ENCODE data around the gene CCDC171.
A peak's percentile ranks its signal among the peaks of the same experiment; 100 is the strongest.
"Not testable (repeated sequence)": the region's sequence is repeated elsewhere in the genome, so short reads cannot be mapped to it uniquely, and the experiment has no call there.

CCDC171 gene

DNA sequence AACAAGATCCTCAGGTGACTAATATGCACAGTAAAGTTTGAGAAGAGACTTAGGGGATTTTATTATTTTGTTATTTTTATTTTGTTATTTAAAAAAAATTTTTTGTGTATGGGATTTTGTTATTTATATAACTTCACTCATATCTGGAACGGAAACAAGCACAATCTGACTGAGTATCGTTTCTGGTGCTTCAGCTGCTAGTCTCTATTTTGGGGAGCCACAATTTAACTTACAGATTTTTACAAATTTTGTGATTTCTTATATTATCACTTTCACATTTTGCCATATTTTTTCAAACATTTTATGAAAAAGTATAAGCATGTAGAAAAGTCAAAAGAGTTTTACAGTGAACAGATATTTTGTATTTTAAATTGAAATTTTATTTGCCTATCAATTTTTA lies 208.7 kb downstream of the CCDC171 start:
- no peak for DNase-seq (ENCODE audit: low read depth in 2 of 2)

DNA sequence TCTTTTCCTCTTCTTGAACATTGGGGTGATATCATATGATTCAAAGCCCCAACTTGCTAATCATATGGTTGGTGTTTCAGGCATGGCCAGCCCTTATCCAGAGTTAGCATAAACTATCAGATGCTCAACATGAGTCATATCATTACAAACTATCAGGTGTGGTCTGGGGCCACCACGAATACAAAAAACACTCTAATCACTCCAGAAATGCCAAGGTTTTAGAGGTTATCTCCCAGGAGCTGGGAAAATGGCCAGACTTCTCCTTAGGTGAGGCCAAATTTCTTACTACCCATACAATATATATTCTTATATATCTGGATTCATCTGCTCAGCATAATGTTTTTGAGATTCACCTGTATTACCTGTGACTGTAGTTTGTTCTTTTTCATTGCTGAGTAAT lies 210.5 kb downstream of the CCDC171 start:
- no peak for DNase-seq (ENCODE audit: low read depth in 2 of 2)

DNA sequence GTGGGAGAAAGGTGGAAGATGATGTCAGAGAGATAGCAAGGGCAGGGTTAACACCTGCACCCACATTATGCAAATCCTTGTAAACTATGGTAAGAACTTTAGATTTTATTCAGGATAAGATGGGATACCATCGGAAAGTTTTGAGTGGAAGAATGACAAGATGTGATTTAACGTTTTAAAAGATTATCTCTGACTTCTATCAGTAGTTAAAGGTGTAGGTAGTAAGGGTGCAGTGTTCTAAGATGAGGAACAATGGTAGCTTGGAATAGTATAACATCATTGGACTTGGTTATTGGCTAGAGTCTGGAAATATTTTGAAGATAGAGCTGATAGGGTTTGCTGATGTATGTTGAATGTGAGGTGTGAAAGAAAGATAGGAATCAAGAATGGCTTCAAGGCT lies 211.3 kb downstream of the CCDC171 start:
- no peak for DNase-seq (ENCODE audit: low read depth in 2 of 2)

DNA sequence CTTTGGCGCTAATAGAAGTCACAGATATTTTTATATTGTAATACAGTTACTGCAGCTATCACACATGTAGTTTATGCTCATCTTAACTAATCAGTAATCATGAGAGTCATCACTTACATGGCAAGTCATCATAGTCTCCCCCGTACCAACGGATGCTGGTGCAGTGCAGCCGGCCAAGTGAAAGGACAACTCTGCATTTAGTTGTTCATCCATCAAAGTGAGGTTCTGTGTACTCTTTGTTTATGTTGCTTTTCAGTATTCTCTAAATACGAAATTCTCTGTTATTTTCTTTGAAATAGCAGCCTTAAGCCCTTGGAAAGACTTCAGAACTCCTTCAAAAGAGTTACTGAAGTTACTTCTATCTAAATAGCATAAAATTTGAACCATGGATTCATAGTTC lies 216.7 kb downstream of the CCDC171 start:
- no peak for DNase-seq (ENCODE audit: low read depth in 2 of 2)

DNA sequence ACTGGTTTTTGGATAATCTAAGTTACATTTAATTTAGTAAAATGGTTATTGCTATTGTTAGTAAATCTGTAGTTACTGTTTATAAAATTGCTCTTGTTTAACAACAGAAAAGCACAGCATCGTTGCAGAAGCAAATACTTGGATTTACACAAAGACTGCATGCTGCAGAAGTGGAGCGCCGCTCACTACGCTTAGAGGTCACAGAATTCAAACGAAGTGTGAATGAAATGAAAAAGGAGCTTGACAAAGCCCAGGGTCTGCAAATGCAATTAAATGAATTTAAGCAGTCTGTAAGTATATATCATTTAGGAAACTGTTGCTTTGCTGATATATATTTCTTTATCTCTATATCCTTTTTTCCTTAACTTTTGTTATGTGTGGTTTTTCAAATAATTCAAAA lies 226.0 kb downstream of the CCDC171 start:
- no peak for DNase-seq (ENCODE audit: low read depth in 2 of 2)

DNA sequence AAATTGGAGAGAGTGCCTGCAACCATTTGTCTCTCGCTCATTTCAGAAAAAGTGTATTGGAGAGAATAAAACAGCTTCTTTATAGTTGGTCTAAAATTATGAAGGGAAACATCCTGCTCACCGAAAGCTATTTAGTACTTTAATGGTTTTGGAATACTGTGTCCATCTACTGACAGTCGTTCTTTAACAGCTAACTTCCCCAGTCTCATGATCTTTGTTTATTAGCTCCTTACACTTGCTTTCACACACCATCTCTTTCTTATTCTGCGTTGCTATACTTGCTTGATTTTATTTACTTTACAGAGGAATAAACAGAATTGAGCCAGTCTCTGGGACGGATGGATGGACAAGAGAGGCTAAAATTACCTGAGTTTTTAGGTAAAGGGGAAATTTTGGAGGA lies 229.3 kb downstream of the CCDC171 start:
- no peak for DNase-seq (ENCODE audit: low read depth in 2 of 2)

DNA sequence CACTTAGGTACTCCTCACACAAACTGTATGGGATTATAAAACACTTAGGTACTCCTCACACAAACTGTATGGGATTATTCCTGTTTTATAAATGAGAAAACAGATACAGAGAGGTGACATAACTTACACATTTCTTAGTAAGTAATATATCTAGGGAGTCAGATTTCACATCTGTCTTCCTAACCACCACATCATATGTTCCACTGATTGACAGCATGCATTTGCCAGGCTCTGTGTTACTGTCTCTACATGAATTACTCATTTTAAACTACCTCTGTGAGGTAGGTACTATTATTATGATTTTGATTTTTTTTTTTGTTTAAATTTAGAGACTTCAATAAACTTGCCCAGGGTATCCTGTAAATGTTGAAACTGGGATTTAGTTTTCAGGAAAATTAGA lies 232.7 kb downstream of the CCDC171 start:
- no peak for DNase-seq (ENCODE audit: low read depth in 2 of 2)

DNA sequence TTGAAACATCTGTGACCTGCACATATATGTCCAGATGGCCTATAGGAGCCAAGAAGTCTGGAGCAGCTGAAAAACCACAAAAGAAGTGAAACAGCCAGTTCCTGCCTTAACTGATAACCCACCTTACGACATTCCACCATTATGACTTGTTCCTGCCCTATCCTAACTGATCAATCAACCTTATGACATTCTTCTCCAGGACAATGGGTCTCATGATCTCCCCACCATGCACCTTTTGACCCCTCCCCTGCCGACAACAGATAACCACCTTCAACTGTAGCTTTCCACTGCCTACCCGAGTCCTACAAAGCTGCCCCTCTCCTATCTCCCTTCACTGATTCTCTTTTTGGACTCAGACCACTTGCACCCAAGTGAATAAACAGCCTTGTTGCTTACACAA lies 233.8 kb downstream of the CCDC171 start:
- DNase-seq (ENCODE audit: low read depth in 2 of 2) = no peak

DNA sequence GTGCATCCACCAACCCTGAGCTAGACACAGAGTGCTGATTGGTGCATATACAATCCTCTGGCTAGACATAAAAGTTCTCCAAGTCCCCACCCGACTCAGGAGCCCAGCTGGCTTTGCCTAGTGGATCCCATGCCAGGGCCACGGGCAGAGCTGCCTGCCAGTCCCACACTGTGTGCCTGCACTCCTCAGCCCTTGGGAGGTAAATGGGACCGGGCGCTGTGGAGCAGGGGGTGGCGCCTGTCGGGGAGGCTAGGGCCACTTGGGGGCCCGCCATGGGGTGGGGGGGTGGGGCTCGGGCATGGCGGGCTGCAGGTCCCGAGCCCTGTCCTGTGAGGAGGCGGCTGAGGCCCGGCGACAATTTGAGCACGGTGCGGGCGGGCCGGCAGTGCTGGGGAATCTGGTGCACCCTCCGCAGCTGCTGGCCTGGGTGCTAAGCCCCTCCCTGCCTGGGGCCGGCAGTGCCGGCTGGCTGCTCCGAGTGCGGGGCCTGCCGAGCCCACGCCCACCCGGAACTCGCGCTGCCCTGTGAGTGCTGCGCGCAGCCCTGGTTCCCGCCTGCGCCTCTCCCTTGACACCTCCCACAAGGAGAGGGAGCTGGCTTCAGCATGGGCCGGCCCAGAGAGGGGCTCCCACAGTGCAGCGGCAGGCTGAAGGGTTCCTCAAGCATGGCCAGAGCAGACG lies 257.5 kb downstream of the CCDC171 start:
- not testable (repeated sequence) for DNase-seq (ENCODE audit: low read depth in 2 of 2)

DNA sequence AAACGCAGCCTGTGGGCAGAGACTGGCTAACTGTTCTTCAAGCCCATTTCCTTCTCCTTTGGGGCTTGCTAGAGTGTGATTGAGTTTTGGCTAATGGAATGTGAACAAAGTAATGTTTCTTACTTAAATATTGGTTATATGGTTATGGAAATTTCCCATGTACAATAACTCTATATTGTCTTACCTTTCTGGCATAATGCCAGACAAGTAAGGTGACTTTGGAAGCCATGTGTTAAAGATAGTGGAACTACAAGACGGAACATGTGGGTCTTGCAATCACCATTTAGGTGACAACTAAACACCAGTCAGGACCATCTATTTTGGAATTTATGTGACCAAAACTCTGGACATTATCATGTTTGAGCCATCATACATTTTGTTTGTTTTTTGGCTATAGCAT lies 260.2 kb downstream of the CCDC171 start:
- DNase-seq (ENCODE audit: low read depth in 2 of 2) = no peak

DNA sequence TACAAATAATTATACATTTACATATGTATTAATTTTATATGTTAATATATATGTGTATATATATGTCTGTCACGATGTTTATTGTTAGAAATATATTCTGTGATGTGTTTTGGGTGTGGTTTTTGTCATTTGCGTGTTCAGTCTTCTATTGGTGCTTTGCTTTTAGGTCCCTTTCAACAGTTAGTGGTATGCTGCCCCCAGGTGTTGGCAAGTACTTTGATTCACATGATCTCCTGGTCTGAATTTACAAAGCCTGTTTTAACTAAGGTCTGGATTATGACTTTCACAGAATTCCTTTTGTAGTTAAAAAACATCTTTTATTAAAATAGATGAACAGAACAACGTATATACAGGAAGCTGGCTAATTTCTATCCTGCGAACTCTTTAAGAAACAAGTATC lies 271.5 kb downstream of the CCDC171 start:
- DNase-seq (ENCODE audit: low read depth in 2 of 2) = no peak

DNA sequence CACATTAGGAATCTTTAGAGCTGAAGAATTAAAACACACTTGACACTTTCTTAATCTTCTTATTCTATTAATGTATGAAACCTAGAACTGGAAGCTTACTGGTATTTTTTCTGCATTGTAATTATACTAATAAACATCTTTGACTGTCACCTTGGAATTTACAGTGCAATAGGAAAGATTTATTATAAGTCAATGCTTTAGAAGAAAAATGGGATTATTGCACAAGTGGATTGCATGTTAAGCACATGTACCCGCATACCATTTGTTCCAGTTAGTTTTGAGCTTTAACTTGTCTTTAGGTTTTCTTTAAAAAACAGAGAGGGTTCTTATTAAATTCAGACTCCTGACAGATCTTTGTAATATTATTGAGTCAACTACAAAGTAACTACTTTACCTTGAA lies 278.5 kb downstream of the CCDC171 start:
- no peak for DNase-seq (ENCODE audit: low read depth in 2 of 2)

DNA sequence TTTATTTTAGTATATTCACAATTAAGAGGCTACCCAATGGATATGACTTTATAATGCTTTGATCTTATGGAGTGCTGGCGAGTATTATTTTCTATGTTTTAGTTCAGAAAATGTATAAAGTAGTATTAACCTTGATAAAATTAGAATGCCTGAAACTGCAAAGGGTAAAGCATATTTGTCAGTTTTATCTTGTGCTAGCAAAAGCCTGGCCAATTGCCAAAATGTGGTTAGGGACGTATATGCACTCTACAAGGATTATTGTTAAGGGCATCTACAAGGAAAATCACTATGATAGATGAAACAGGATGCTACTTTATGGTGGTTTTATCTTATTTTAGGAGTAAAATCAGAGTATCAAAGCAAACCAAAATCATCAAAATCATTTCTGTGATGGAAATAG lies 281.7 kb downstream of the CCDC171 start:
- no peak for DNase-seq (ENCODE audit: low read depth in 2 of 2)

DNA sequence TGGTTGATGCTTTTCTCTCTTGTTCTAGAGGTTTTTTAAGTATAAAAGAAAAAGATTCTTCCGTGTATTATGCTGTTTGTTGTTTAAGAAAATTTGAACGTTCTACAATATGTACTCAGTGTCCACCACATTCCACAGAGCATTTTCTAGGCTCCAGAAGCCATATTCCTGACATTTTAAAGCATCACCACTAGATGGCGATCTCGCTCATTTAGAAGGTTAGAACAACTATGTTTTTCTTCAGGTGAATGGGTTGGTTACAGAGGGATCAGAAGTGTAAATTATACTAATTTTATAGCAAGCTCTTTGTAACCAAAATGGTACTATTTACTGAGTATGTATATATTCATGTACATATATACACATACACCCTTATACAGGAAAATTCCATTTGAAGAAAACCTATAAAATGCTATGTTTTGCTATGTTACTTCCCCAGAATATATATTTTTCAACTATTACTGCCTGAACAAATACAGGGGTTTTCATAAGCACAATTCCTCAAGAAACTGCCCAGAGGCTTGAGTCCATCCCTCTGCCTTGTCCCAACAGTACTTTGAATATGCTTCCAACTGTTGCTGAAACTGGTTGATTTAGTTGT lies 284.3 kb downstream of the CCDC171 start:
- peak; percentile 1 to 14 for DNase-seq (ENCODE audit: low read depth in 2 of 2)

DNA sequence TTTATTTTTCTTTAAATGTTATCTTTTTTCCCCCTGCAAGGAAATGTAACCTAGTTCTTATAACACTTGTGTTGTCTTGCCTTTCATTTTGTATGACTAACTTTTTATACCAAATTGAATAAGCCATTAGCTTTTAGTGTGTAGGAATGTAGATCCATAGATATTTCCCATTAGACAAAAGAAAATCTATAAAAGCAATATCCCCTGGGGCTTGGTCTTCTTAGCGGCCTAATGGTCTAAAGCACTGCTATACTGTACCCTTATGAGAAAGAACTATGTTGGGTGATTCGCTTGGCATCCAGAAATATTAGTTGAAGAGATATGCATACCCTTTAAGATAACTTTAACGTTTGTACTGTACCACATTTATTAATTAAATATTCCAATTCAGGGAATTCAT lies 289.2 kb downstream of the CCDC171 start:
- DNase-seq (ENCODE audit: low read depth in 2 of 2) = no peak

DNA sequence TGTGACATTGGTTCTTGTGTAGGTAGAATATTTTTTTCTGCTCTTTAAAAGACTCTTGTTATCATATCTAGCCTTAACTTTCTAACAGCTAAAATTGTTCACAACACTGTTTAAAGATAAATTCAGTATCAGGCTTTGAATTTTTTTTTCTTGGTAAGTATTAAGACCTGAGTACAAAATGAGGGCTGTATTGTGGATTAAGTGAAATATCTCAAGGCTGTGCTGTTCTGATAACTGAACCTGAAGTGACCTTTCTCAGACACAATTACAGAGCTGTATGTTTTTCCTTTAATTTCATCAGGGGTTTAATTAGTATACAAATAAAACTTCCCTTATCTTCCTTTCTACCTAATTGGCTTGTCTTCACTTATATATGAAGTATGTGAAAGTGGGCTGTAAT lies 290.5 kb downstream of the CCDC171 start:
- DNase-seq (ENCODE audit: low read depth in 2 of 2) = no peak

DNA sequence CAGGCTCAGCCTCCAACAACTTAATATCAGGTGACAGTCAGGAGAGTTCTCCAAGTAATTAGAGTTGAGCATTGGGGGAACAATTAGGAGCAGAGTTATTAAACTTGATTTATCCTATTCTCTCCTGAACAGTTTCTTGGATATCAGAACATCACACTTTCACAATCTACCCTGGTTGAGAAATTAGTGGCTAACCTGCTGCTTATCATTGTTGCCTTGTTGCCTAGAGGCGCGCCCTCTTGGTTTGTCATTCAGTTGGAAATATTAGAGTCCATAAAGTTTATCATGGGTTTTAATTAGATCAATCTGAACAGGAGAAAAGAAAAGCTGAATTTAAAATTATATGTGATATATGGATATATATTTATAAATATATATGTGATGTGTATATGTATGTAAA lies 291.1 kb downstream of the CCDC171 start:
- DNase-seq (ENCODE audit: low read depth in 2 of 2) = no peak

DNA sequence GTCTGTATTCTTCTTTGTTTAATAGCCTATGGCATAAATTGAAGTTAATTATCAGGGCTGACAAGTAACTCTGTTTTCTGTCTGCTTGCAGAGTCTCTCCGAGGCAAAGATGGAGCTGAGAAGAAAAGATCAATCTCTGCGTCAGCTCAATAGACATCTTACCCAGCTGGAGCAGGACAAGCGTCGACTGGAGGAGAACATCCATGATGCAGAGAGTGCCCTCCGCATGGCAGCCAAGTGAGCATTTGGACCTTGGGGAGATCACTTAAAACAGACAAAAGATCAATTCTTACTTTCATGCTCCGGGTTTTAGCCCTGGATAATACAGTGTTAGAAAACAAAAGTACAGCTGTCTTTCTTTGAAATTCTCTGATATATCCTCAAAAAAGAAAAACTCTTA lies 293.8 kb downstream of the CCDC171 start:
- no peak for DNase-seq (ENCODE audit: low read depth in 2 of 2)

DNA sequence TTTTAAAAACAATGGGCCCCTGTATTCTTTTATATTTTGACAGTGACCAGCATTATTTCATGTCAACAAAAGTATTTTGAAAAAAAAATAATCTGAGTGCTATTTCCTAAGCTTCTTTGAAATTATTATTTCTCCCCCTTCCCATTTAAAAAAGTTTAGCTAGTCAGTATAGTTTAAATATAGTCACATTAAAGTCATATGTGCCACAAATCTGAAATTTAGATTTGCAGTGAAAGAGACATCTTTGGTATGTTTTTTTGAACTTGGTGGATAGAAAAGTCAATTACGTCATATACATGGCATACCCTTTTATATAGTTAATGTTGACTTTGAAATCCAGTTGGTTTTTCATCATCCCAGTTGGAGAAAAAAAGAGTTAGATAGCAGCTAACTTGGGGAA lies 297.0 kb downstream of the CCDC171 start:
- DNase-seq (ENCODE audit: low read depth in 2 of 2) = no peak

DNA sequence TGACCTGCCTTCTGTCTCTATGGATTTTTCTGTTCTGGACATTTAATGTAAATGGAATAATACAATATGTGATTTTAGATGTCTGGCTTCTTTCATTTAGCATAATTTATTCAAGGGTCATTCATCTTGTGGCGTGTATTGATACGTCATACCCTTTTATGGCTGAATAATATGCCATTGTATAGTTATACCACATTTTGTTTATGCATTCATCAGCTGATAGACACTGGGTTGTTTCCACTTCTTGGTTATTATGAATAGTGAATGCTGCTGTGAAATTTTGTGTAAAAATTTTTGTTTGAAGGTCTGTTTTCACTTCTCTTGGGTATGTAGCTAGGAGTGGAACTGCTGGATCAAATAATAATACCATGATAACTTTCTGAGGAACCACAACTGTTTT lies 298.9 kb downstream of the CCDC171 start:
- no peak for DNase-seq (ENCODE audit: low read depth in 2 of 2)

DNA sequence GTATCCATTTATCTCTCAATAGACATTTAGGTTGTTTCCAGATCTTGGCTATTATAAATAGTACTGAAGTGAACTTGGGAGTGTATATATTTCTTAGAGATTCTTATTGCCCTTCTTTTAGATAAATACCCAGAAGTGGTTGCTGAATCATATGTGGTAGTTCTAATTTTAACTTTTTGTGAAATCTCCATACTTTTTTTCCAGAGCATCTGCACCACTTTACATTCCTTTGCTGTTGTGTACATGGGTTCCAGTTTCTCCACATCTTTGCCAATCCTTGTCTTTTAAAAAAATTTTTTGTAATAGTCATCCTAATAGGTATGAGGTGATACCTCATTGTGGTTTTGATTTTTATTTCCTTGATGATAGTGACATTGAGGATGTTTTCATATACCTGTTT lies 303.7 kb downstream of the CCDC171 start:
- no peak for DNase-seq (ENCODE audit: low read depth in 2 of 2)

DNA sequence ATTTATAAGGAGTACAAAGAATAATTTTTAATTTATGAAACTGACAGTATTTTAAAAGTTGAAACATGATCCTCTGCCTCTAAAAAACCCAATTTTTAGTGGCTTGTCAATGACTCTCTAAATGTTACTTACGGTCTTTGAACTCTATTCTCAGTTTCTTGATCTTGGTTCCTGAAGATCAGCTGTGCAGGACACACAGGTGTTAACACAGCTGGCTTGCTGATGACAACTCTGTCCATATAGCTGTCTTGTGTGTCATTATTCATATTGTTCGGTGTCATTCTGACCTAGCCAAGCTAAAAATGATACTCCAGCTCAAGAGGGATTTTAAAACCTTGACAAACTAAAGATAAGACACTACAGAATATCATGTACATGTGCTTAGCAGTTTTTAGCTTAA lies 314.5 kb downstream of the CCDC171 start:
- no peak for DNase-seq (ENCODE audit: low read depth in 2 of 2)

DNA sequence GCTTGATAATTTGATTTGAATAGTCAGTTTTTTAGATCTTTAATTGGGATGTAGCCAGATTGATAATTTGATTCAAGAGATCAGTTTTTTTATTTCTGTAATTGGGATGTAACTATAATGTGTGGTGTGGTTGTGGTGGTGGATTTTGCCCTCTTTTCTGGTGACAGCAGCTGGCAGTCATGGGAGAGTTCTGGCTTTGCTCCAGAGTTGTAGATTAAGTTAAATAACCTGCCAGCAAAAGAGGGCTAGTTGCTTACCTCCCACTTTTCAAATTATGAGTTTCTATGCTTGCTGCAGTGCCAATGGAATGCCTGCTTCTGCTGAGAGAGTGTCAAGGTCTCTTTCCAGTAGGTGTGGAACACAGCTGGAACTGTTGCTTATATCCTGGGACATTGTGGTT lies 315.1 kb downstream of the CCDC171 start:
- DNase-seq (ENCODE audit: low read depth in 2 of 2) = no peak

DNA sequence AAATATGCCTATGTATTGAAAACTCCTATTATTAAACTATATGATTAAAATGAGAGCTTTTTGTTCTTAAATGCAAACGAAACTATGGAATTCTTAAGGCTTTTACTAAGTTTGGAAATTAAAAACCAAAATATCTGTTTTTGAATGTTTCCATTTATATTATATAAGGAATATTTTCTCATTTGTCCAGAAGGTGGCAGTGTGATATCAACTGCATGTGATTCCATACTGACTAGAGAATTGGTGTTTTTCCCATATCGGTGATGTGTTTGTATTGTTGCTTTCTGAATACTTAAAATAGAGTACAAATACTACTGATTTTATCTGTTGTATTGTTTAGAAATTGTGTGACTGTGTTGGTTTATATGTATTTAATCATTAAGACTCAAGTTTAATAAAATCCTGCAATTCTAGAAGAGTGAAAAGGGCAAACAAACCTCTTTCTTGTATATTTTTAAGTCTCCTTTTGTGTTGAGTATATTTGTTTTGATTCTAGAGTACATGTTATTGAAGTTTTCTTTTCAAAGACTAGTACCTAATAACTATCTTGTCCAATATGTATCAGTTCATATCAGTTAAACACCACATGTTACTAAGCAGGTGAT lies 320.8 kb downstream of the CCDC171 start:
- no peak for DNase-seq (ENCODE audit: low read depth in 2 of 2)
